Peyer's patch (tissue), 4 donors: ENCODE results near the gene DNMT3A.

ENCODE experiments used
- POLR2A ChIP-seq, 2 donors: fragments of 450-650 bp; IDR thresholded peaks; one replicate each; pipeline ENCODE4 v1.5.1; 2017; ENCODE audit warnings: antibody characterized with exemption in 2 of 2, mild to moderate bottlenecking in 2 of 2, moderate library complexity in 2 of 2
- TF ChIP-seq, protein P1 (sequence below), 6 experiments: fragments of 450-650 bp in 4 of 6; fragments of 200-600 bp in 2 of 6; sonication (generic) in 1 of 6; IDR thresholded peaks; one replicate each; pipeline ENCODE4 v1.5.1; 2017 to 2019; ENCODE audit warnings: antibody characterized with exemption in 6 of 6, mild to moderate bottlenecking in 3 of 6, moderate library complexity in 1 of 6

DNA sequence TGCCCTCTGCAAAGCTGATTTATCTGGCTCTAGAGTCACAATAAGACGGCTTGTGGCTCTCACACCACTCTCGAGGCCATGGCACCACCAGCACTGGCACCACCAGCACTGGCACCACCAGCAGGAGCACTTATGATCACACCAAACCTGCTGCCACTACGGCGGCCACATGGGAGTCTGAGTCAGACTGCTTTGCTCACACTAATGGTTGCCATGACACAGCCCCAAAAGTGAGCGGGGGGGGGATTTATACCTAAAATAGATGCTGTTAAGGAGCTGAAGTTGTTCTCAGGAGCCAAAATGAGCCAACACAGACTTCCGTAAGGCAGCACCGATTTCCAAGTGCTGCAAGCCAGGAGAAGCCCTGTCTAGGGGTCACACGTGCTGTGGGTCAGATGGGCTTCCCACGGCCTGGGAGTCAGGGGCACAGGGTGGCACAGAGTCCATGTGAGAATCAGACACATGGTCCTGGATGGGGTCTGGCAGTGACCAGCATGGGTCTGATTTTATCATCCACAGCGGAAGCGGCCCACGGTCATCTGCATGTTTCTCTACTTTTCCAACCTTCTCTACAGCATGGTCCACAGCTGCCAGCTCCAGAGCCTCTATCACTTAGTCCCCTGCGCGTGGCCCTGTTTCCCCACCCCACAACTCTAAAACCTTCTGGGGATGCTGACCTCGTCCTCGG lies 16.7 kb downstream of the DNMT3A start:
- TF ChIP-seq, protein P1, sequence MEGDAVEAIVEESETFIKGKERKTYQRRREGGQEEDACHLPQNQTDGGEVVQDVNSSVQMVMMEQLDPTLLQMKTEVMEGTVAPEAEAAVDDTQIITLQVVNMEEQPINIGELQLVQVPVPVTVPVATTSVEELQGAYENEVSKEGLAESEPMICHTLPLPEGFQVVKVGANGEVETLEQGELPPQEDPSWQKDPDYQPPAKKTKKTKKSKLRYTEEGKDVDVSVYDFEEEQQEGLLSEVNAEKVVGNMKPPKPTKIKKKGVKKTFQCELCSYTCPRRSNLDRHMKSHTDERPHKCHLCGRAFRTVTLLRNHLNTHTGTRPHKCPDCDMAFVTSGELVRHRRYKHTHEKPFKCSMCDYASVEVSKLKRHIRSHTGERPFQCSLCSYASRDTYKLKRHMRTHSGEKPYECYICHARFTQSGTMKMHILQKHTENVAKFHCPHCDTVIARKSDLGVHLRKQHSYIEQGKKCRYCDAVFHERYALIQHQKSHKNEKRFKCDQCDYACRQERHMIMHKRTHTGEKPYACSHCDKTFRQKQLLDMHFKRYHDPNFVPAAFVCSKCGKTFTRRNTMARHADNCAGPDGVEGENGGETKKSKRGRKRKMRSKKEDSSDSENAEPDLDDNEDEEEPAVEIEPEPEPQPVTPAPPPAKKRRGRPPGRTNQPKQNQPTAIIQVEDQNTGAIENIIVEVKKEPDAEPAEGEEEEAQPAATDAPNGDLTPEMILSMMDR (IDR thresholded peaks at IDR 0.05): no peak
- TF ChIP-seq POLR2A (IDR thresholded peaks at IDR 0.05): no peak
